Measurements from ENCODE around the gene ADIPOQ.

DNA sequence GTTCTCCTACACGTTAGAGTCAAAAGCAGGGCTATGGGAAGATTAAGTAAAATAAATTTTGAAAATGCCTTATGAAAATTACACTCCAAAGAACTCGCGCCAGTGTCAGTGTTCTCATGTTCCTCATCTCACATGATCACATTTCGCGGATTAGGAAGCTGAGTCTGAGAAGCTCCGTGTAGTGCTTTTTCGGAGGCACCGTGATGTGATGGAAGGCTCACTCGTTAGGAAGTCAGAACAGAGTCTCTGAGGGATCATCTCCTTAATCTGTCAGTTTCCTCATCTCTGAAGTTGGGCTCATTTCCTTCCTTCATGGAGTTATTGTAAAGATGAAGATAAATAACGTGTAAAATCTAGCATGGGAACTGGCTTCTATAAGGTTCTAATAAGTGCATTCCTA, 3.2 kb downstream of the ADIPOQ start:
- no peak for TF ChIP-seq POLR2A (IDR thresholded peaks at IDR 0.05)
- TF ChIP-seq, protein P1, sequence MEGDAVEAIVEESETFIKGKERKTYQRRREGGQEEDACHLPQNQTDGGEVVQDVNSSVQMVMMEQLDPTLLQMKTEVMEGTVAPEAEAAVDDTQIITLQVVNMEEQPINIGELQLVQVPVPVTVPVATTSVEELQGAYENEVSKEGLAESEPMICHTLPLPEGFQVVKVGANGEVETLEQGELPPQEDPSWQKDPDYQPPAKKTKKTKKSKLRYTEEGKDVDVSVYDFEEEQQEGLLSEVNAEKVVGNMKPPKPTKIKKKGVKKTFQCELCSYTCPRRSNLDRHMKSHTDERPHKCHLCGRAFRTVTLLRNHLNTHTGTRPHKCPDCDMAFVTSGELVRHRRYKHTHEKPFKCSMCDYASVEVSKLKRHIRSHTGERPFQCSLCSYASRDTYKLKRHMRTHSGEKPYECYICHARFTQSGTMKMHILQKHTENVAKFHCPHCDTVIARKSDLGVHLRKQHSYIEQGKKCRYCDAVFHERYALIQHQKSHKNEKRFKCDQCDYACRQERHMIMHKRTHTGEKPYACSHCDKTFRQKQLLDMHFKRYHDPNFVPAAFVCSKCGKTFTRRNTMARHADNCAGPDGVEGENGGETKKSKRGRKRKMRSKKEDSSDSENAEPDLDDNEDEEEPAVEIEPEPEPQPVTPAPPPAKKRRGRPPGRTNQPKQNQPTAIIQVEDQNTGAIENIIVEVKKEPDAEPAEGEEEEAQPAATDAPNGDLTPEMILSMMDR (IDR thresholded peaks at IDR 0.05) = no peak
- no peak for TF ChIP-seq POLR2AphosphoS5 (IDR thresholded peaks at IDR 0.05)
- TF ChIP-seq EP300 (IDR thresholded peaks at IDR 0.05) = no peak
